GM12878 (cell line): ENCODE results near the gene VPS26B. TPM values are rescaled to one million over a fixed set of nuclear protein-coding genes. Genes with fewer than 3 reads are reported as not detected.

Experiments
- CHD2 ChIP-seq: IDR thresholded peaks from 2 replicates; pipeline ENCODE4 v1.6.1; 2011; ENCODE audit warnings: low read depth, low read length, improper control_type of control experiment, borderline replicate concordance
- MEF2B ChIP-seq: fragments of 450-650 bp; IDR thresholded peaks from 2 replicates; pipeline ENCODE4 v1.6.1; 2018; ENCODE audit warnings: mild to moderate bottlenecking, moderate library complexity; ENCODE audit not compliant: partially characterized antibody, poor library complexity, severe bottlenecking
- MTA3 ChIP-seq: IDR thresholded peaks from 2 replicates; pipeline ENCODE4 v1.6.1; 2012; ENCODE audit warnings: low read length, inconsistent platforms, borderline replicate concordance
- ZNF217 ChIP-seq: fragments of 450-650 bp; IDR thresholded peaks from 2 replicates; pipeline ENCODE4 v1.6.1; 2017; ENCODE audit warnings: antibody characterized with exemption, mild to moderate bottlenecking
- polyA plus RNA-seq, 11 experiments: library from polyadenylated mRNA; depleted of rRNA in 4 of 11; unstranded in 6 of 11; stranded (reverse) in 5 of 11; fragments of >200 nt; fragmentation: Nextera tagmentation in 4 of 11; fragmentation: Illumina TruSeq in 1 of 11; extraction: Ambion mirVana in 4 of 11; extraction: Trizol in 1 of 11; gene quantifications; 1 replicate in 1 of 11; 2 replicates in 10 of 11; pipeline versions ENCODE4 v1.2.1 to v1.2.3, GENCODE V29; 2011 to 2016; ENCODE audit warnings: inconsistent platforms in 2 of 11, missing spikeins in 2 of 11, low read depth in 1 of 11
- total RNA-seq, 4 experiments: library from RNA; depleted of rRNA in 3 of 4; stranded (reverse); fragments of >200 nt in 3 of 4; fragmentation: Illumina TruSeq in 1 of 4; extraction: Trizol in 1 of 4; gene quantifications; 2 replicates each; pipeline versions ENCODE4 v1.2.1 to v1.2.3, GENCODE V29; 2013 to 2021
- TF ChIP-seq, protein P1 (sequence below): IDR thresholded peaks from 2 replicates; pipeline ENCODE4 v1.6.1; 2011; ENCODE audit warnings: mild to moderate bottlenecking, low read depth, low read length, moderate library complexity; ENCODE audit not compliant: insufficient replicate concordance
- TF ChIP-seq, protein P2 (sequence below): fragments of 450-650 bp; formaldehyde crosslinking; IDR thresholded peaks from 2 replicates; pipeline ENCODE4 v1.5.0; 2022; ENCODE audit warnings: mild to moderate bottlenecking, missing genetic modification characterization
- TF ChIP-seq, protein P3 (sequence below): fragments of 450-650 bp; IDR thresholded peaks from 2 replicates; pipeline ENCODE4 v1.6.1; 2016; ENCODE audit warnings: mild to moderate bottlenecking

Gene VPS26B
- total and polyA plus RNA-seq, 10 of the 15 experiments (the other 5 are each of a cell fraction or from before 2014, with no cell fraction given), result 1.6 to 26.9 (median 13.3) TPM

DNA sequence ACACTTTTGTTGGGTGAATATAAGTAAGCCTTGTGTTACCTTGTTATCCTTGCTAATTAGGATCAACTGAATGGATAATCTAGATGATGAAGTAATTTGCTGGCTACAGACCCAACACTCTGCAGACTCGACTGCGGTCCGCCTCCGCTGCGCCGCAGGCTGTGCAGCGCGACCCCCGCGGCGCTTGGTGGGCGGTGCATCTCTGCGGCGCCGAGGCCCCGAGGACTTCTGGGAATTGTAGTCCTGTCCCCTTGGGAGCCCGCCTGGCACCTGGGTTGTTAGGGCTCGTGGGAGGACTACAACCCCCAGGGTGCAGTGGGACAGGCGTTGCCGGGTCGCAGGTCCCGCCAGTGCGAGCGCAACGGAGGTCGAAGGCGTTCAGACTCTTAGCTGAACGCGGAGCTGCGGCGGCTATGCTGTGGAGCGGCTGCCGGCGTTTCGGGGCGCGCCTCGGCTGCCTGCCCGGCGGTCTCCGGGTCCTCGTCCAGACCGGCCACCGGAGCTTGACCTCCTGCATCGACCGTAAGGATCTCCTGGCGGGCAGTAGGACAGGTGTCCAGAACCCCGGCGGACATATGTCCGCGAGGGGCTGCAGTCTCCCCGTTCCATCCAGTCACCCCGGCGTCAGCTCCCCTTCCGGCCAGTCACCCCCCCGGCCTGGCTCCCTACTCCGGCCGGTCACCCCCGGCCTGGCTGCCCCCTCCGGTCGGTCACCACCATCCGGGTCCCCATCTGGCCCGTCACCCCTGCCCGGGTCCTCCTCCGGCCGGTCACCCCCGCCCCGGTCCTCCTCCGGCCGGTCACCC is 28.9 kb downstream of the VPS26B start, which contains the start of the genes ACAD8 and THYN1 (continued):
- TF ChIP-seq, protein P1, sequence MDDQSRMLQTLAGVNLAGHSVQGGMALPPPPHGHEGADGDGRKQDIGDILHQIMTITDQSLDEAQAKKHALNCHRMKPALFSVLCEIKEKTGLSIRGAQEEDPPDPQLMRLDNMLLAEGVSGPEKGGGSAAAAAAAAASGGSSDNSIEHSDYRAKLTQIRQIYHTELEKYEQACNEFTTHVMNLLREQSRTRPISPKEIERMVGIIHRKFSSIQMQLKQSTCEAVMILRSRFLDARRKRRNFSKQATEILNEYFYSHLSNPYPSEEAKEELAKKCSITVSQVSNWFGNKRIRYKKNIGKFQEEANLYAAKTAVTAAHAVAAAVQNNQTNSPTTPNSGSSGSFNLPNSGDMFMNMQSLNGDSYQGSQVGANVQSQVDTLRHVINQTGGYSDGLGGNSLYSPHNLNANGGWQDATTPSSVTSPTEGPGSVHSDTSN, result no peak
- TF ChIP-seq CHD2 (peak; percentile 58; the same call in 1 of the 2 replicates), ZNF217 (no peak), MTA3 (no peak), MEF2B (no peak)
- TF ChIP-seq, protein P2, sequence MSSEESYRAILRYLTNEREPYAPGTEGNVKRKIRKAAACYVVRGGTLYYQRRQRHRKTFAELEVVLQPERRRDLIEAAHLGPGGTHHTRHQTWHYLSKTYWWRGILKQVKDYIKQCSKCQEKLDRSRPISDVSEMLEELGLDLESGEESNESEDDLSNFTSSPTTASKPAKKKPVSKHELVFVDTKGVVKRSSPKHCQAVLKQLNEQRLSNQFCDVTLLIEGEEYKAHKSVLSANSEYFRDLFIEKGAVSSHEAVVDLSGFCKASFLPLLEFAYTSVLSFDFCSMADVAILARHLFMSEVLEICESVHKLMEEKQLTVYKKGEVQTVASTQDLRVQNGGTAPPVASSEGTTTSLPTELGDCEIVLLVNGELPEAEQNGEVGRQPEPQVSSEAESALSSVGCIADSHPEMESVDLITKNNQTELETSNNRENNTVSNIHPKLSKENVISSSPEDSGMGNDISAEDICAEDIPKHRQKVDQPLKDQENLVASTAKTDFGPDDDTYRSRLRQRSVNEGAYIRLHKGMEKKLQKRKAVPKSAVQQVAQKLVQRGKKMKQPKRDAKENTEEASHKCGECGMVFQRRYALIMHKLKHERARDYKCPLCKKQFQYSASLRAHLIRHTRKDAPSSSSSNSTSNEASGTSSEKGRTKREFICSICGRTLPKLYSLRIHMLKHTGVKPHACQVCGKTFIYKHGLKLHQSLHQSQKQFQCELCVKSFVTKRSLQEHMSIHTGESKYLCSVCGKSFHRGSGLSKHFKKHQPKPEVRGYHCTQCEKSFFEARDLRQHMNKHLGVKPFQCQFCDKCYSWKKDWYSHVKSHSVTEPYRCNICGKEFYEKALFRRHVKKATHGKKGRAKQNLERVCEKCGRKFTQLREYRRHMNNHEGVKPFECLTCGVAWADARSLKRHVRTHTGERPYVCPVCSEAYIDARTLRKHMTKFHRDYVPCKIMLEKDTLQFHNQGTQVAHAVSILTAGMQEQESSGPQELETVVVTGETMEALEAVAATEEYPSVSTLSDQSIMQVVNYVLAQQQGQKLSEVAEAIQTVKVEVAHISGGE (CRISPR knock-in tag), result no peak
- TF ChIP-seq, protein P3, sequence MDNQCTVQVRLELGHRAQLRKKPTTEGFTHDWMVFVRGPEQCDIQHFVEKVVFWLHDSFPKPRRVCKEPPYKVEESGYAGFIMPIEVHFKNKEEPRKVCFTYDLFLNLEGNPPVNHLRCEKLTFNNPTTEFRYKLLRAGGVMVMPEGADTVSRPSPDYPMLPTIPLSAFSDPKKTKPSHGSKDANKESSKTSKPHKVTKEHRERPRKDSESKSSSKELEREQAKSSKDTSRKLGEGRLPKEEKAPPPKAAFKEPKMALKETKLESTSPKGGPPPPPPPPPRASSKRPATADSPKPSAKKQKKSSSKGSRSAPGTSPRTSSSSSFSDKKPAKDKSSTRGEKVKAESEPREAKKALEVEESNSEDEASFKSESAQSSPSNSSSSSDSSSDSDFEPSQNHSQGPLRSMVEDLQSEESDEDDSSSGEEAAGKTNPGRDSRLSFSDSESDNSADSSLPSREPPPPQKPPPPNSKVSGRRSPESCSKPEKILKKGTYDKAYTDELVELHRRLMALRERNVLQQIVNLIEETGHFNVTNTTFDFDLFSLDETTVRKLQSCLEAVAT, result no peak
